IMR-90 (cell line): Measurements from ENCODE around the gene PLXNA4. TPM values are rescaled to one million over a fixed set of nuclear protein-coding genes. Genes with fewer than 3 reads are reported as not detected.

Source experiments
- ATAC-seq: fragments of 200-7000 bp; cut with Tn5 transposase; 2 replicates; pipeline ENCODE4 v1.9.1; 2020; ENCODE audit warnings: low read depth, mild to moderate bottlenecking, moderate library complexity
- BruUV-seq: library from RNA; stranded (reverse); fragments of 400-500 nt; replicated peaks from 2 replicates; lab custom pipeline; 2021; lab: Mats Ljungman, UMichigan
- CTCF ChIA-PET: fragments of 300-600 bp; formaldehyde crosslinking; extraction: SDS; loops from one replicate; lab custom pipeline; 2021; ENCODE audit warnings: antibody characterized with exemption; lab: Yijun Ruan, JAX
- POLR2A ChIA-PET: fragments of 300-600 bp; sonication (Branson Sonifier 250); formaldehyde crosslinking; loops from one replicate; lab custom pipeline; 2022; ENCODE audit warnings: antibody characterized with exemption; ENCODE audit not compliant: unreplicated experiment; lab: Charles Lee
- DNase-seq: peaks from one replicate; pipeline ENCODE4 v3.0.0; 2013
- H2AFZ ChIP-seq: replicated peaks from 2 replicates; pipeline ENCODE3; 2013; ENCODE audit warnings: low read length, mild to moderate bottlenecking; ENCODE audit not compliant: poor library complexity
- H2AK5ac ChIP-seq: 2 replicates; pipeline ENCODE4 v1.6.1; 2013; ENCODE audit warnings: low read depth, low read length, inconsistent platforms
- H2AK9ac ChIP-seq: replicated peaks from 2 replicates; pipeline ENCODE3; 2013; ENCODE audit warnings: mild to moderate bottlenecking, low read depth, low read length, moderate library complexity; ENCODE audit not compliant: poor library complexity
- H2BK120ac ChIP-seq: 2 replicates; pipeline ENCODE4 v1.6.1; 2013; ENCODE audit warnings: low read depth, low read length, inconsistent platforms
- H2BK15ac ChIP-seq: 3 replicates; pipeline ENCODE4 v1.6.1; 2013; ENCODE audit warnings: low read depth, low read length, inconsistent platforms
- H2BK20ac ChIP-seq: 2 replicates; pipeline ENCODE4 v1.6.1; 2013; ENCODE audit warnings: low read depth, mild to moderate bottlenecking, inconsistent platforms, low read length, moderate library complexity
- H2BK5ac ChIP-seq: 2 replicates; pipeline ENCODE4 v1.6.1; 2013; ENCODE audit warnings: mild to moderate bottlenecking, low read depth, low read length, inconsistent platforms; ENCODE audit not compliant: poor library complexity, severe bottlenecking
- H3K14ac ChIP-seq: replicated peaks from 2 replicates; pipeline ENCODE4 v1.6.1; 2013; ENCODE audit warnings: low read depth, low read length, inconsistent platforms
- H3K18ac ChIP-seq: 2 replicates; pipeline ENCODE4 v1.6.1; 2013; ENCODE audit warnings: low read depth, low read length, control low read depth
- H3K23ac ChIP-seq: 2 replicates; pipeline ENCODE4 v1.6.1; 2013; ENCODE audit warnings: low read depth, low read length, inconsistent platforms
- H3K27ac ChIP-seq: 2 replicates; pipeline ENCODE4 v1.5.1; 2013; ENCODE audit warnings: mild to moderate bottlenecking, control low read depth, low read length; ENCODE audit not compliant: insufficient read depth
- H3K27me3 ChIP-seq: 2 replicates; pipeline ENCODE4 v1.6.1; 2013; ENCODE audit warnings: low read length; ENCODE audit not compliant: control insufficient read depth, insufficient read depth
- H3K36me3 ChIP-seq: 2 replicates; pipeline ENCODE4 v1.6.1; 2013; ENCODE audit warnings: low read length, mixed read lengths; ENCODE audit not compliant: control insufficient read depth, insufficient read depth
- H3K4ac ChIP-seq: 2 replicates; pipeline ENCODE4 v1.6.1; 2013; ENCODE audit warnings: low read depth, low read length, inconsistent platforms
- H3K4me1 ChIP-seq: 2 replicates; pipeline ENCODE4 v1.6.1; 2013; ENCODE audit warnings: low read length, mixed read lengths; ENCODE audit not compliant: control insufficient read depth, insufficient read depth
- H3K4me2 ChIP-seq: 2 replicates; pipeline ENCODE4 v1.6.1; 2013; ENCODE audit warnings: low read depth, mild to moderate bottlenecking, control low read depth, low read length, moderate library complexity
- H3K4me3 ChIP-seq: 2 replicates; pipeline ENCODE4 v1.5.1; 2013; ENCODE audit warnings: low read depth, mild to moderate bottlenecking, control low read depth, low read length, moderate library complexity; ENCODE audit not compliant: insufficient read depth
- H3K56ac ChIP-seq: 2 replicates; pipeline ENCODE4 v1.6.1; 2013; ENCODE audit warnings: low read length, inconsistent platforms; ENCODE audit not compliant: insufficient read depth; ENCODE audit errors: extremely low read depth
- H3K79me1 ChIP-seq, 2 experiments: 2 replicates each; pipeline ENCODE4 v1.6.1; 2013; ENCODE audit warnings: low read length in 2 of 2, inconsistent platforms in 1 of 2, low read depth in 1 of 2
- H3K9ac ChIP-seq: 2 replicates; pipeline ENCODE4 v1.6.1; 2013; ENCODE audit warnings: low read depth, low read length, control low read depth
- H3K9me1 ChIP-seq: 2 replicates; pipeline ENCODE4 v1.6.1; 2013; ENCODE audit warnings: low read length, inconsistent platforms; ENCODE audit not compliant: insufficient read depth
- H3K9me3 ChIP-seq: 2 replicates; pipeline ENCODE4 v1.6.1; 2013; ENCODE audit warnings: low read length; ENCODE audit not compliant: control insufficient read depth, insufficient read depth
- H4K20me1 ChIP-seq: 2 replicates; pipeline ENCODE4 v1.6.1; 2013; ENCODE audit warnings: low read length, inconsistent platforms; ENCODE audit not compliant: insufficient read depth
- H4K5ac ChIP-seq: 2 replicates; pipeline ENCODE4 v1.6.1; 2013; ENCODE audit warnings: mild to moderate bottlenecking, low read depth, low read length, control low read depth
- H4K8ac ChIP-seq, 2 experiments: 2 replicates each; pipeline ENCODE4 v1.6.1; 2013; ENCODE audit warnings: low read depth in 2 of 2, low read length in 2 of 2, control low read depth in 1 of 2, inconsistent platforms in 1 of 2
- H4K91ac ChIP-seq: 2 replicates; pipeline ENCODE4 v1.6.1; 2013; ENCODE audit warnings: low read depth, low read length, inconsistent platforms; ENCODE audit not compliant: insufficient read depth
- BHLHE40 ChIP-seq: fragments of 150-350 bp; IDR thresholded peaks from 2 replicates; pipeline ENCODE4 v1.6.1; 2016; ENCODE audit warnings: mild to moderate bottlenecking, low read depth, low read length
- CEBPB ChIP-seq: IDR thresholded peaks from 2 replicates; pipeline ENCODE4 v1.6.1; 2012; ENCODE audit warnings: low read depth, low read length, improper control_type of control experiment
- CHD1 ChIP-seq: IDR thresholded peaks from 2 replicates; pipeline ENCODE4 v1.6.1; 2012; ENCODE audit warnings: low read depth, low read length, improper control_type of control experiment
- FOS ChIP-seq: fragments of 150-350 bp; IDR thresholded peaks from 2 replicates; pipeline ENCODE4 v1.6.1; 2016; ENCODE audit warnings: low read depth, low read length
- MAFK ChIP-seq: IDR thresholded peaks from 2 replicates; pipeline ENCODE4 v1.6.1; 2012; ENCODE audit warnings: low read depth, low read length, improper control_type of control experiment
- MAZ ChIP-seq: IDR thresholded peaks from 2 replicates; pipeline ENCODE4 v1.6.1; 2012; ENCODE audit warnings: low read depth, mild to moderate bottlenecking, low read length, improper control_type of control experiment, moderate library complexity, borderline replicate concordance
- MXI1 ChIP-seq: IDR thresholded peaks from 2 replicates; pipeline ENCODE4 v1.6.1; 2012; ENCODE audit warnings: low read depth, mild to moderate bottlenecking, low read length, moderate library complexity, borderline replicate concordance
- NFE2L2 ChIP-seq: fragments of 150-350 bp; IDR thresholded peaks from 2 replicates; pipeline ENCODE4 v1.6.1; 2016; ENCODE audit warnings: low read depth, mild to moderate bottlenecking, low read length
- POLR2A ChIP-seq: IDR thresholded peaks from 2 replicates; pipeline ENCODE4 v1.6.1; 2012; ENCODE audit warnings: mild to moderate bottlenecking, low read depth, low read length
- RAD21 ChIP-seq: IDR thresholded peaks from 2 replicates; pipeline ENCODE4 v1.6.1; 2012; ENCODE audit warnings: low read length, improper control_type of control experiment
- RCOR1 ChIP-seq: IDR thresholded peaks from 2 replicates; pipeline ENCODE4 v1.6.1; 2012; ENCODE audit warnings: mild to moderate bottlenecking, low read length, improper control_type of control experiment; ENCODE audit not compliant: insufficient replicate concordance
- RFX5 ChIP-seq: IDR thresholded peaks from 2 replicates; pipeline ENCODE4 v1.8.0; 2012; ENCODE audit warnings: low read depth, mild to moderate bottlenecking, low read length, moderate library complexity
- SMC3 ChIP-seq: fragments of 150-350 bp; IDR thresholded peaks from 2 replicates; pipeline ENCODE4 v1.6.1; 2016; ENCODE audit warnings: low read depth, mild to moderate bottlenecking, antibody characterized with exemption, low read length, moderate library complexity
- WGBS, 2 experiments: methylation state at CpG; one replicate each; pipeline versions ENCODE4 v1.1.5 to v1.1.7; 2013; ENCODE audit warnings: missing lambda C conversion rate in 2 of 2; ENCODE audit not compliant: insufficient read length in 1 of 2; ENCODE audit errors: extremely low coverage in 2 of 2; 5-methylcytosine and 5-hydroxymethylcytosine counted together
- dilution Hi-C: fragments of 300-500 bp; cut with HindIII; formaldehyde crosslinking; loops from one replicate; pipeline ENCODE4 v1.14.3; 2018; ENCODE audit warnings: low sequenced_read_pairs; ENCODE audit not compliant: unreplicated experiment
- in situ Hi-C: fragments of 300-500 bp; cut with MboI; formaldehyde crosslinking; loops from 3 replicates; pipeline ENCODE4 v1.14.3; 2019; ENCODE audit warnings: low sequenced_read_pairs, inconsistent platforms, mixed read lengths
- intact Hi-C: fragments of 100-400 bp; cut with micrococcal nuclease; formaldehyde crosslinking; loops from 2 replicates; pipeline ENCODE4 v1.10.0; 2022
- polyA plus RNA-seq, 3 experiments: library from polyadenylated mRNA; depleted of rRNA; stranded (reverse); fragments of >200 nt; gene quantifications; 2 replicates each; pipeline ENCODE4 v1.2.3, GENCODE V29; 2012; ENCODE audit warnings: low replicate concordance in 1 of 3
- total RNA-seq: library from RNA; depleted of rRNA; stranded (reverse); fragments of >200 nt; gene quantifications from 2 replicates; pipeline ENCODE4 v1.2.3, GENCODE V29; 2012
- TF ChIP-seq, protein P1 (sequence below): fragments of 150-350 bp; IDR thresholded peaks from 2 replicates; pipeline ENCODE4 v1.6.1; 2016; ENCODE audit warnings: low read depth, mild to moderate bottlenecking, low read length, moderate library complexity, borderline replicate concordance
- TF ChIP-seq, protein P2 (sequence below): fragments of 150-350 bp; IDR thresholded peaks from 2 replicates; pipeline ENCODE4 v1.6.1; 2017; ENCODE audit warnings: mild to moderate bottlenecking, antibody characterized with exemption, low read length, low read depth
- TF ChIP-seq, protein P3 (sequence below): conservative IDR thresholded peaks from 2 replicates; pipeline ENCODE4 v1.5.1; 2012; ENCODE audit warnings: mild to moderate bottlenecking, low read depth, low read length, improper control_type of control experiment

The PLXNA4 gene
- total and polyA plus RNA-seq, 2 of the 4 experiments (the other 2 are of a cell fraction): under 0.01 TPM

DNA sequence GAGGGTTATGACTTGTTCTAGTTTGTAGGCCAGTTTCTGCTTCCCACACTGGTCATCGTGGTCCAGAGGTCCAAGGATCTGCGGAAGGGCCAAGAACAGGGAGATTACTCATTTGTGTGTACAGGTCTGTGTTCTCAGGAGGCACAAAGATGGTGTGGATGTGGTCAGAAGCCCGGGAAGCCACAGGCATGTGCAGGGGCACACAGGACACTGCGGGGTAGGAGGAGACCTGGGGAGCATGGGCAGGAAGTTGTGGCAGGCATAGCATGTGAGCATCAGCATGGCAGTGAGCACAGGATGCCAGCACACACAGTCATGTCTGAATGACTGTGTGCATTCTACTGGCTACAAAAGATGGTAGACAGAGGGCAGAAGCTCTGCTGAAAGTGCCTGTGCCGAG is 445.8 kb downstream of the PLXNA4 start:
- TF ChIP-seq SMC3 (no peak), CEBPB (no peak), RAD21 (no peak), MXI1 (no peak), BHLHE40 (no peak), CHD1 (no peak), MAFK (no peak), POLR2A (no peak), MAZ (no peak), FOS (no peak), RCOR1 (no peak), RFX5 (no peak), NFE2L2 (no peak)
- TF ChIP-seq, protein P1, sequence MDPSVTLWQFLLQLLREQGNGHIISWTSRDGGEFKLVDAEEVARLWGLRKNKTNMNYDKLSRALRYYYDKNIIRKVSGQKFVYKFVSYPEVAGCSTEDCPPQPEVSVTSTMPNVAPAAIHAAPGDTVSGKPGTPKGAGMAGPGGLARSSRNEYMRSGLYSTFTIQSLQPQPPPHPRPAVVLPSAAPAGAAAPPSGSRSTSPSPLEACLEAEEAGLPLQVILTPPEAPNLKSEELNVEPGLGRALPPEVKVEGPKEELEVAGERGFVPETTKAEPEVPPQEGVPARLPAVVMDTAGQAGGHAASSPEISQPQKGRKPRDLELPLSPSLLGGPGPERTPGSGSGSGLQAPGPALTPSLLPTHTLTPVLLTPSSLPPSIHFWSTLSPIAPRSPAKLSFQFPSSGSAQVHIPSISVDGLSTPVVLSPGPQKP: no peak
- TF ChIP-seq, protein P2, sequence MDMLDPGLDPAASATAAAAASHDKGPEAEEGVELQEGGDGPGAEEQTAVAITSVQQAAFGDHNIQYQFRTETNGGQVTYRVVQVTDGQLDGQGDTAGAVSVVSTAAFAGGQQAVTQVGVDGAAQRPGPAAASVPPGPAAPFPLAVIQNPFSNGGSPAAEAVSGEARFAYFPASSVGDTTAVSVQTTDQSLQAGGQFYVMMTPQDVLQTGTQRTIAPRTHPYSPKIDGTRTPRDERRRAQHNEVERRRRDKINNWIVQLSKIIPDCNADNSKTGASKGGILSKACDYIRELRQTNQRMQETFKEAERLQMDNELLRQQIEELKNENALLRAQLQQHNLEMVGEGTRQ: no peak
- TF ChIP-seq, protein P3, sequence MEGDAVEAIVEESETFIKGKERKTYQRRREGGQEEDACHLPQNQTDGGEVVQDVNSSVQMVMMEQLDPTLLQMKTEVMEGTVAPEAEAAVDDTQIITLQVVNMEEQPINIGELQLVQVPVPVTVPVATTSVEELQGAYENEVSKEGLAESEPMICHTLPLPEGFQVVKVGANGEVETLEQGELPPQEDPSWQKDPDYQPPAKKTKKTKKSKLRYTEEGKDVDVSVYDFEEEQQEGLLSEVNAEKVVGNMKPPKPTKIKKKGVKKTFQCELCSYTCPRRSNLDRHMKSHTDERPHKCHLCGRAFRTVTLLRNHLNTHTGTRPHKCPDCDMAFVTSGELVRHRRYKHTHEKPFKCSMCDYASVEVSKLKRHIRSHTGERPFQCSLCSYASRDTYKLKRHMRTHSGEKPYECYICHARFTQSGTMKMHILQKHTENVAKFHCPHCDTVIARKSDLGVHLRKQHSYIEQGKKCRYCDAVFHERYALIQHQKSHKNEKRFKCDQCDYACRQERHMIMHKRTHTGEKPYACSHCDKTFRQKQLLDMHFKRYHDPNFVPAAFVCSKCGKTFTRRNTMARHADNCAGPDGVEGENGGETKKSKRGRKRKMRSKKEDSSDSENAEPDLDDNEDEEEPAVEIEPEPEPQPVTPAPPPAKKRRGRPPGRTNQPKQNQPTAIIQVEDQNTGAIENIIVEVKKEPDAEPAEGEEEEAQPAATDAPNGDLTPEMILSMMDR: no peak
- dilution Hi-C loops (no loop called here), intact Hi-C loops (no loop called here), in situ Hi-C loops (no loop called here)
- no peak overlapping the region for H2BK20ac ChIP-seq
- H4K91ac ChIP-seq: no peak overlapping the region
- no peak overlapping the region for H2AK5ac ChIP-seq
- no peaks in the 10 kb centered on the region for H4K20me1 ChIP-seq
- no peak overlapping the region for H3K14ac ChIP-seq
- H3K27ac ChIP-seq: no peak overlapping the region
- no peak overlapping the region for H3K4me3 ChIP-seq
- no peak overlapping the region for H3K56ac ChIP-seq
- no peaks in the 10 kb centered on the region for H3K4me1 ChIP-seq
- no peaks in the 10 kb centered on the region for H3K9me1 ChIP-seq
- no peak overlapping the region for H2BK5ac ChIP-seq
- ChIA-PET POLR2A (no interaction called here), CTCF (no interaction called here)
- no peak overlapping the region for H3K18ac ChIP-seq
- no peaks in the 10 kb centered on the region; the same call in 1 of the 2 replicates for H3K27me3 ChIP-seq
- H3K79me1 ChIP-seq: no peaks in the 10 kb centered on the region
- DNase-seq: no peak
- no peak overlapping the region for H2AK9ac ChIP-seq
- H3K23ac ChIP-seq: no peak overlapping the region
- WGBS, 2 experiments: 73% methylated on average over 3 of the region's 5 CpGs; no CpG with 5 or more reads in 1 of the 2 experiments
- H3K36me3 ChIP-seq: no peaks in the 10 kb centered on the region
- no peak overlapping the region for H4K8ac ChIP-seq
- no peaks in the 10 kb centered on the region for H3K9me3 ChIP-seq
- ATAC-seq: no peak
- BruUV-seq: no TSS peak
- no peak overlapping the region for H3K4ac ChIP-seq
- no peak overlapping the region for H2BK15ac ChIP-seq
- no peak overlapping the region for H3K4me2 ChIP-seq
- H4K5ac ChIP-seq: no peak overlapping the region
- no peak overlapping the region for H2AFZ ChIP-seq
- H3K9ac ChIP-seq: no peak overlapping the region
- H2BK120ac ChIP-seq: no peak overlapping the region
